Upper lobe of left lung (tissue), 6 donors: ENCODE measurements around the gene DGCR8. TPM values are rescaled to one million over a fixed set of nuclear protein-coding genes. Genes with fewer than 3 reads are reported as not detected.

Experiments used
- ATAC-seq, 2 donors: fragments of 200-7000 bp; cut with Tn5 transposase; one replicate each; pipeline ENCODE4 v1.9.1; 2022; ENCODE audit warnings: mild to moderate bottlenecking in 2 of 2, moderate library complexity in 2 of 2; ENCODE audit not compliant: low FRiP score in 2 of 2
- DNase-seq, 2 donors: peaks; one replicate each; pipeline ENCODE4 v3.0.0-alpha.2; 2019 to 2020
- H3K27ac ChIP-seq, 4 donors: fragments of 200-600 bp; sonication (generic); one replicate each; pipeline ENCODE4 v1.5.1; 2016 to 2019
- H3K27me3 ChIP-seq, 4 donors: fragments of 200-600 bp; sonication (generic); one replicate each; pipeline ENCODE4 v1.5.1; 2017 to 2019
- H3K36me3 ChIP-seq, 4 donors: fragments of 200-600 bp; sonication (generic); one replicate each; pipeline ENCODE4 v1.5.1; 2016 to 2019
- H3K4me1 ChIP-seq, 4 donors: fragments of 200-600 bp; sonication (generic); one replicate each; pipeline ENCODE4 v1.5.1; 2018 to 2019
- H3K4me3 ChIP-seq, 4 donors: fragments of 200-600 bp; sonication (generic); one replicate each; pipeline ENCODE4 v1.5.1; 2017 to 2019; ENCODE audit warnings: mild to moderate bottlenecking in 2 of 4, moderate library complexity in 1 of 4
- H3K9me3 ChIP-seq, 4 donors: fragments of 200-600 bp; sonication (generic); one replicate each; pipeline ENCODE4 v1.5.1; 2018 to 2019
- CTCF ChIP-seq, 6 experiments: fragments of 450-650 bp in 4 of 6; fragments of 200-600 bp in 2 of 6; sonication (generic) in 2 of 6; IDR thresholded peaks; one replicate each; pipeline ENCODE4 v1.5.1; 2016 to 2019; ENCODE audit warnings: antibody characterized with exemption in 6 of 6
- EP300 ChIP-seq, 4 donors: sonication (generic); formaldehyde crosslinking; IDR thresholded peaks; one replicate each; pipeline ENCODE4 v1.5.1; 2017; ENCODE audit warnings: antibody characterized with exemption in 4 of 4, control low read depth in 2 of 4
- POLR2A ChIP-seq, 4 donors: fragments of 450-650 bp; IDR thresholded peaks; one replicate each; pipeline ENCODE4 v1.5.1; 2016 to 2017; ENCODE audit warnings: antibody characterized with exemption in 4 of 4, mild to moderate bottlenecking in 2 of 4
- POLR2AphosphoS5 ChIP-seq, 2 donors: sonication (generic); formaldehyde crosslinking; IDR thresholded peaks; one replicate each; pipeline ENCODE4 v1.5.1; 2017; ENCODE audit warnings: antibody characterized with exemption in 2 of 2
- WGBS, 2 donors: methylation state at CpG; one replicate each; pipeline ENCODE4 v1.1.5; 2017 to 2018; 5-methylcytosine and 5-hydroxymethylcytosine counted together
- total RNA-seq, 6 donors: library from RNA; depleted of rRNA in 4 of 6; stranded (reverse); fragments of >200 nt in 4 of 6; gene quantifications; one replicate each; pipeline versions ENCODE4 v1.1.0 to v1.2.1, GENCODE V29; 2016 to 2021
- donor health status: DM: no; HTN: no; CAD: no; lungs with moderate emphysema.
- donor health status: DM: no; HTN: yes; CAD: no; lungs with severe emphysema.

Gene DGCR8
- total RNA-seq, 6 donors from 2014 or later: 27.7 to 95.3 (median 33.1) TPM

DNA sequence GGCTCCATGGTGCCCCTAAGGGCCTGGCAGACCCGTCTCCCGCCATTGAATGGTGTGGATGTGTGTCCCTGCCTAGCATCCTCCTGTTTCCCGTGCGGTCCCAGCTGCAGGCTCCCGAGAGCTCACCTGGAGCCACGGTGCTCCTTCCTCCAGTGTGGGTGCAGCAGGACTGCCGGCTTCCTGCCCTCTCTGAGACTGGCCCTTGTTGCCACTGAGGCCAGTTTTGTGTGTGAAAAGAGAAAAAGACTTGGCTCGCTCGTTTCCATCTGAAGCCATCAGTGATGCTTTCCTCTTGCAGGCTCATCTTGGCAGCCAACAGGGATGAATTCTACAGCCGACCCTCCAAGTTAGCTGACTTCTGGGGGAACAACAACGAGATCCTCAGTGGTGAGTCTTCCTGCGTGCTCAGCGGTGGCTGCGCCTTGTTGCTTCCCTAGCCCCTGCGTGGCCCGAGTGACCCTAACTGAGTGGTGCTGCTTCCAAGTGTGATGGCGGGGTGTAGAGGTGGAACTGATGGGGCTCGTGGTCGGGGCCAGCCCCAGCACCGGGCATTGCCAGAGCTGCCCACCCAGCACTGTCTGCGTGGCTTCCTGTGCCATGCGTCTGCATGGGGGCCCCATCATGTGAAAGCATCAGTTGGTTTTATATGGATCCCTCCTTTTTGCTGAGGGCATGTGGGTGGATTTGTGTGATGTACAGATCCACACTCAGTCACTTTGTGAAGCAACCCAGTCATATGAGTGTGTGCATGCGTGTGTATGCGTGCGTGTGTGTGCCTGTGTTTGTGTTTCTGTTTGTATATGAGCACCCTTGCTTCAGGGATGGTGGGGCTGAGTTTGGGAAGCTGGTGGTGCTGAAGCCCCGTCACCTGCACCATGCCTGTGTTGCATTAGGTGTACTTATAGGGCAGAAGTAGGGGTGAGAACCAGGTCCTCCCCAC lies 36.7 kb upstream of the DGCR8 start:
- H3K27ac ChIP-seq: no peak overlapping the region
- H3K9me3 ChIP-seq: no peaks in the 10 kb centered on the region
- no peak overlapping the region for H3K4me3 ChIP-seq
- ATAC-seq (no peak), DNase-seq (no peak)
- TF ChIP-seq POLR2AphosphoS5 (IDR thresholded peaks at IDR 0.05) (no peak), EP300 (IDR thresholded peaks at IDR 0.05) (no peak), CTCF (IDR thresholded peaks at IDR 0.05) (no peak), POLR2A (IDR thresholded peaks at IDR 0.05) (no peak)
- no peaks in the 10 kb centered on the region for H3K27me3 ChIP-seq
- H3K36me3 ChIP-seq: peaks cover 0 to 84% (median 43%) of the 10 kb centered on the region in 4 donors
- 95 to 96% methylated on average over 11 to 26 of the region's 26 CpGs for WGBS, 2 donors
- no peaks in the 10 kb centered on the region for H3K4me1 ChIP-seq

DNA sequence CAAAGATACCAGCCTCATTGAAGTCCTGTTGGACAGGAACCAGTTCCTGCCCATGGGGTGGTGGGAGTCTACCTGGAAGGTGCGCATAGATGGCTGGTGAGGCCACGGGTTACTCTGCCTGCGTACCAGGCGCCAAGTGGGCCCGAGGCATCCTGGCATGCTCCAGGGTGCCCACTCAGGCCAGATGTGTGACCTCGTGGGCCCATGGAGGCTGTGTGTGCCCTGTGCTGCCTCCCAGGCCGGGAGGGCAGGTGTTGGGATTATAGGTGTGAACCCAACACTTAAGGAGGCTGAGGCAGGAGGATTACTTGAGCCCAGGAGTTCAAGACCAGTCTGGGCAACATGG lies 36.1 kb upstream of the DGCR8 start:
- WGBS, 2 donors: 80 to 90% methylated on average over 2 to 7 of the region's 7 CpGs
- no peaks in the 10 kb centered on the region for H3K9me3 ChIP-seq
- H3K27me3 ChIP-seq: no peaks in the 10 kb centered on the region
- H3K36me3 ChIP-seq: peaks cover 0 to 84% (median 44%) of the 10 kb centered on the region in 4 donors
- DNase-seq (no peak), ATAC-seq (no peak)
- no peak overlapping the region for H3K4me3 ChIP-seq
- H3K27ac ChIP-seq: no peak overlapping the region
- no peak for TF ChIP-seq EP300 (IDR thresholded peaks at IDR 0.05)
- no peak for TF ChIP-seq POLR2A (IDR thresholded peaks at IDR 0.05)
- TF ChIP-seq CTCF (IDR thresholded peaks at IDR 0.05): no peak
- no peak for TF ChIP-seq POLR2AphosphoS5 (IDR thresholded peaks at IDR 0.05)
- no peaks in the 10 kb centered on the region for H3K4me1 ChIP-seq

DNA sequence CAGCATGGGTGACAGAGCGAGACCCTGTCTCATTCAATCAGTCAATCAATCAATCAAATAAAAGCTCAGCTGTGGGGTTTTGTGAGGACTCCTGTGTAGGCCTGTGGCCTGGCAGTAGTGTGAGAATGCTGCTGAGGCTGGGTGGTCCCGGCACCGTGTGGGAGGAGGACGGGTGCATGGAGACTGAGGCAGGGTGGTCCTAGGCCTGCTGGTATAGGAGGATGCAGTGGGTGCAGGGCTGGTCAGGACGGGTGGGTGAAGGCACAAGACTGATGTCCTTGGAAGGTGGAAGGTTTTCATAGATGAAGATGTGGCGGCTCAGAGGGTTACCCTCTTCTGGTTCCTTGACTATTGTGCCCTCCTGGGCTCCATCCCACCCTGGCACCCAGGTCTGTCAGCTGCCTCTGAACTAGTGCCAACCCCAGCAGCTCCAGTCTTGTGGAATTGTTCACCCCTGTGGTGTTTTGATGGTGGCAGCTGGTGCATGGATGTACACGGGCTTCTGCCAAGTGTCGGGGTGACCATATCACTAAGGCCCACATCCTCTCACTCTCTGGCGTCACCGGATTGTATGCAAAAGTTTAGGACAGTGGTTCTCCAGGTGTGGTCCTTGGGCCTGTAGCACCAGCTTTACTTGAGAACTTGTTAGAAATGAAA lies 35.4 kb upstream of the DGCR8 start:
- Histone ChIP-seq H3K4me1 (no peaks in the 10 kb centered on the region), H3K27ac (no peak overlapping the region), H3K27me3 (no peaks in the 10 kb centered on the region), H3K36me3 (peaks cover 0 to 81% (median 44%) of the 10 kb centered on the region in 4 donors), H3K4me3 (no peak overlapping the region), H3K9me3 (no peaks in the 10 kb centered on the region)
- WGBS, 2 donors: 97 to 98% methylated on average over 9 to 10 of the region's 10 CpGs
- ATAC-seq (no peak), DNase-seq (no peak)
- TF ChIP-seq EP300 (IDR thresholded peaks at IDR 0.05) (no peak), CTCF (IDR thresholded peaks at IDR 0.05) (no peak), POLR2AphosphoS5 (IDR thresholded peaks at IDR 0.05) (no peak), POLR2A (IDR thresholded peaks at IDR 0.05) (no peak)

GRCh38 chr22:20046730-20047129 lies 33.3 kb upstream of the DGCR8 start:
- H3K9me3 ChIP-seq: no peaks in the 10 kb centered on the region
- whole genome bisulfite sequencing, 2 donors: 87 to 94% methylated on average over 4 of the region's 4 CpGs
- H3K4me3 ChIP-seq: no peak overlapping the region
- no peaks in the 10 kb centered on the region for H3K4me1 ChIP-seq
- peaks cover 0 to 73% (median 38%) of the 10 kb centered on the region in 4 donors for H3K36me3 ChIP-seq
- no peak for TF ChIP-seq EP300 (IDR thresholded peaks at IDR 0.05)
- TF ChIP-seq POLR2AphosphoS5 (IDR thresholded peaks at IDR 0.05): no peak
- TF ChIP-seq CTCF (IDR thresholded peaks at IDR 0.05): no peak
- no peak for TF ChIP-seq POLR2A (IDR thresholded peaks at IDR 0.05)
- no peak overlapping the region for H3K27ac ChIP-seq
- no peak for ATAC-seq
- no peak for DNase-seq
- H3K27me3 ChIP-seq: no peaks in the 10 kb centered on the region
